Liver (tissue), 9 donors: Measurements from ENCODE around the gene PWWP2A. TPM values are rescaled to one million over a fixed set of nuclear protein-coding genes. Genes with fewer than 3 reads are reported as not detected.

Source experiments
- DNase-seq: peaks from one replicate; pipeline ENCODE4 v3.0.0-alpha.2; 2017; ENCODE audit warnings: low spot score
- H3K27ac ChIP-seq, 2 donors: one replicate each; pipeline ENCODE4 v1.7.0; 2013; ENCODE audit warnings: inconsistent platforms in 2 of 2, low read length in 2 of 2, control low read depth in 1 of 2, low read depth in 1 of 2, mild to moderate bottlenecking in 1 of 2
- H3K27me3 ChIP-seq, 4 donors: one replicate each; pipeline versions ENCODE4 v1.6.1 to v1.7.0; 2013; ENCODE audit warnings: low read length in 3 of 4, inconsistent platforms in 1 of 4, mild to moderate bottlenecking in 1 of 4, moderate library complexity in 1 of 4; ENCODE audit not compliant: control insufficient read depth in 4 of 4, insufficient read depth in 4 of 4
- H3K36me3 ChIP-seq, 4 donors: one replicate each; pipeline versions ENCODE4 v1.6.1 to v1.7.0; 2013; ENCODE audit warnings: low read length in 3 of 4, mild to moderate bottlenecking in 3 of 4, low read depth in 1 of 4, moderate library complexity in 1 of 4; ENCODE audit not compliant: control insufficient read depth in 4 of 4, insufficient read depth in 3 of 4
- H3K4me1 ChIP-seq, 4 donors: one replicate each; pipeline versions ENCODE4 v1.6.1 to v1.7.0; 2013; ENCODE audit warnings: low read length in 3 of 4, mild to moderate bottlenecking in 3 of 4, moderate library complexity in 1 of 4; ENCODE audit not compliant: control insufficient read depth in 4 of 4, insufficient read depth in 4 of 4
- H3K4me3 ChIP-seq, 3 donors: one replicate each; pipeline versions ENCODE4 v1.6.1 to v1.7.0; 2013; ENCODE audit warnings: low read length in 3 of 3, control low read depth in 1 of 3, low read depth in 1 of 3, mild to moderate bottlenecking in 1 of 3
- H3K9ac ChIP-seq, 2 donors: one replicate each; pipeline ENCODE4 v1.7.0; 2013; ENCODE audit warnings: low read length in 2 of 2, mild to moderate bottlenecking in 2 of 2, moderate library complexity in 2 of 2, control low read depth in 1 of 2, low read depth in 1 of 2
- H3K9me3 ChIP-seq, 4 donors: one replicate each; pipeline versions ENCODE4 v1.6.1 to v1.7.0; 2013; ENCODE audit warnings: low read length in 3 of 4; ENCODE audit not compliant: control insufficient read depth in 4 of 4
- EGR1 ChIP-seq, 2 donors: IDR thresholded peaks; 2 replicates each; pipeline ENCODE4 v1.6.1; 2016 to 2018; ENCODE audit warnings: antibody characterized with exemption in 2 of 2, low read depth in 2 of 2
- GABPA ChIP-seq, 2 donors: IDR thresholded peaks in 1 of 2; conservative IDR thresholded peaks in 1 of 2; 2 replicates each; pipeline ENCODE4 v1.6.1; 2016; ENCODE audit warnings: antibody characterized with exemption in 2 of 2, mild to moderate bottlenecking in 1 of 2, moderate library complexity in 1 of 2
- HNF4A ChIP-seq, 2 donors: conservative IDR thresholded peaks; 2 replicates each; pipeline ENCODE4 v1.6.1; 2016; ENCODE audit warnings: antibody characterized with exemption in 2 of 2, mild to moderate bottlenecking in 2 of 2
- HNF4G ChIP-seq: IDR thresholded peaks from 2 replicates; pipeline ENCODE4 v1.6.1; 2016; ENCODE audit warnings: antibody characterized with exemption
- MAX ChIP-seq: IDR thresholded peaks from 2 replicates; pipeline ENCODE4 v1.6.1; 2016; ENCODE audit warnings: antibody characterized with exemption
- NR2F2 ChIP-seq: IDR thresholded peaks from 2 replicates; pipeline ENCODE4 v1.6.1; 2016; ENCODE audit warnings: antibody characterized with exemption
- RAD21 ChIP-seq, 2 donors: IDR thresholded peaks; 2 replicates each; pipeline ENCODE4 v1.6.1; 2016; ENCODE audit warnings: antibody characterized with exemption in 2 of 2, mild to moderate bottlenecking in 2 of 2
- RXRA ChIP-seq, 2 donors: IDR thresholded peaks; 2 replicates each; pipeline ENCODE4 v1.6.1; 2017 to 2018; ENCODE audit warnings: antibody characterized with exemption in 2 of 2, mild to moderate bottlenecking in 1 of 2
- SP1 ChIP-seq: IDR thresholded peaks from 2 replicates; pipeline ENCODE4 v1.6.1; 2018; ENCODE audit warnings: antibody characterized with exemption, mild to moderate bottlenecking
- TAF1 ChIP-seq: conservative IDR thresholded peaks from 2 replicates; pipeline ENCODE4 v1.6.1; 2016; ENCODE audit warnings: antibody characterized with exemption, mild to moderate bottlenecking
- YY1 ChIP-seq: IDR thresholded peaks from 2 replicates; pipeline ENCODE4 v1.6.1; 2016; ENCODE audit warnings: antibody characterized with exemption, mild to moderate bottlenecking
- ZBTB33 ChIP-seq: IDR thresholded peaks from 2 replicates; pipeline ENCODE4 v1.6.1; 2016; ENCODE audit warnings: antibody characterized with exemption
- WGBS: extraction: QIAGEN DNeasy Blood & Tissue Kit; methylation state at CpG from one replicate; pipeline ENCODE4 v1.1.7; 2013; 5-methylcytosine and 5-hydroxymethylcytosine counted together
- polyA plus RNA-seq, 2 donors: library from polyadenylated mRNA; stranded (reverse) in 1 of 2; unstranded in 1 of 2; fragments of 200-250 nt in 1 of 2; fragments of >200 nt in 1 of 2; fragmentation: Nextera tagmentation in 1 of 2; extraction: Ambion mirVana in 1 of 2; gene quantifications; one replicate each; pipeline versions ENCODE4 v1.2.1 to v1.2.3, GENCODE V29; 2013 to 2015
- total RNA-seq, 2 donors: library from RNA; depleted of rRNA; stranded (reverse); fragments of >200 nt; gene quantifications; one replicate each; pipeline ENCODE4 v1.2.3, GENCODE V29; 2014
- TF ChIP-seq, protein P1 (sequence below): fragments of 150-350 bp; IDR thresholded peaks from 2 replicates; pipeline ENCODE4 v1.5.1; 2017; ENCODE audit warnings: improper control_type of control experiment, low read depth, low read length; ENCODE audit not compliant: missing input control
- TF ChIP-seq, protein P2 (sequence below): IDR thresholded peaks from 2 replicates; pipeline ENCODE4 v1.6.1; 2016; ENCODE audit warnings: antibody characterized with exemption, mild to moderate bottlenecking
- donor health status: healthy.
- donor health status: healthy.
- donor health status: healthy.
- donor health status: healthy.
- donor health status: healthy.

PWWP2A gene
- total and polyA plus RNA-seq, 4 donors = 4.8 to 14.6 (median 8.2) TPM

GRCh38 chr5:160108124-160108523 lies 11.1 kb downstream of the PWWP2A start:
- no peak overlapping the region for H3K27ac ChIP-seq
- WGBS = 97% methylated on average over 2 of the region's 2 CpGs
- no peak for DNase-seq
- no peak overlapping the region for H3K4me3 ChIP-seq
- H3K9me3 ChIP-seq = no peaks in the 10 kb centered on the region
- no peaks in the 10 kb centered on the region for H3K4me1 ChIP-seq
- TF ChIP-seq HNF4G = no peak
- TF ChIP-seq RXRA (IDR thresholded peaks at IDR 0.05) = no peak
- no peak for TF ChIP-seq TAF1
- peaks cover 6 to 10% (median 9%) of the 10 kb centered on the region in 4 donors for H3K36me3 ChIP-seq
- no peaks in the 10 kb centered on the region for H3K27me3 ChIP-seq
- H3K9ac ChIP-seq = no peak overlapping the region

- no peak overlapping the region for H3K9ac ChIP-seq
- DNase-seq = no peak
- no peak overlapping the region for H3K4me3 ChIP-seq
- TF ChIP-seq EGR1 (IDR thresholded peaks at IDR 0.05; ENCODE audit: low read depth in 2 of 2) (no peak), ZBTB33 (no peak), HNF4A (conservative IDR thresholded peaks at IDR 0.05) (no peak), NR2F2 (no peak), GABPA (IDR thresholded peaks at IDR 0.05 in 1 of 2, conservative IDR thresholded peaks at IDR 0.05 in 1 of 2) (no peak), RAD21 (IDR thresholded peaks at IDR 0.05) (no peak)
- TF ChIP-seq, protein P1, sequence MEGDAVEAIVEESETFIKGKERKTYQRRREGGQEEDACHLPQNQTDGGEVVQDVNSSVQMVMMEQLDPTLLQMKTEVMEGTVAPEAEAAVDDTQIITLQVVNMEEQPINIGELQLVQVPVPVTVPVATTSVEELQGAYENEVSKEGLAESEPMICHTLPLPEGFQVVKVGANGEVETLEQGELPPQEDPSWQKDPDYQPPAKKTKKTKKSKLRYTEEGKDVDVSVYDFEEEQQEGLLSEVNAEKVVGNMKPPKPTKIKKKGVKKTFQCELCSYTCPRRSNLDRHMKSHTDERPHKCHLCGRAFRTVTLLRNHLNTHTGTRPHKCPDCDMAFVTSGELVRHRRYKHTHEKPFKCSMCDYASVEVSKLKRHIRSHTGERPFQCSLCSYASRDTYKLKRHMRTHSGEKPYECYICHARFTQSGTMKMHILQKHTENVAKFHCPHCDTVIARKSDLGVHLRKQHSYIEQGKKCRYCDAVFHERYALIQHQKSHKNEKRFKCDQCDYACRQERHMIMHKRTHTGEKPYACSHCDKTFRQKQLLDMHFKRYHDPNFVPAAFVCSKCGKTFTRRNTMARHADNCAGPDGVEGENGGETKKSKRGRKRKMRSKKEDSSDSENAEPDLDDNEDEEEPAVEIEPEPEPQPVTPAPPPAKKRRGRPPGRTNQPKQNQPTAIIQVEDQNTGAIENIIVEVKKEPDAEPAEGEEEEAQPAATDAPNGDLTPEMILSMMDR = no peak
- no peaks in the 10 kb centered on the region for H3K9me3 ChIP-seq
- H3K27ac ChIP-seq = no peak overlapping the region
- no peaks in the 10 kb centered on the region for H3K27me3 ChIP-seq
- H3K4me1 ChIP-seq = no peaks in the 10 kb centered on the region
- H3K36me3 ChIP-seq = peaks cover 2 to 5% (median 3%) of the 10 kb centered on the region in 4 donors
- WGBS = 87% methylated on average over 4 of the region's 4 CpGs
Measured at GRCh38 chr5:160105686-160106360, 13.4 kb downstream of the PWWP2A start.

- H3K9ac ChIP-seq = no peak overlapping the region
- TF ChIP-seq ZBTB33 (no peak), HNF4G (no peak), SP1 (no peak), MAX (no peak), YY1 (no peak), NR2F2 (no peak), RXRA (IDR thresholded peaks at IDR 0.05) (no peak), TAF1 (no peak)
- TF ChIP-seq, protein P2, sequence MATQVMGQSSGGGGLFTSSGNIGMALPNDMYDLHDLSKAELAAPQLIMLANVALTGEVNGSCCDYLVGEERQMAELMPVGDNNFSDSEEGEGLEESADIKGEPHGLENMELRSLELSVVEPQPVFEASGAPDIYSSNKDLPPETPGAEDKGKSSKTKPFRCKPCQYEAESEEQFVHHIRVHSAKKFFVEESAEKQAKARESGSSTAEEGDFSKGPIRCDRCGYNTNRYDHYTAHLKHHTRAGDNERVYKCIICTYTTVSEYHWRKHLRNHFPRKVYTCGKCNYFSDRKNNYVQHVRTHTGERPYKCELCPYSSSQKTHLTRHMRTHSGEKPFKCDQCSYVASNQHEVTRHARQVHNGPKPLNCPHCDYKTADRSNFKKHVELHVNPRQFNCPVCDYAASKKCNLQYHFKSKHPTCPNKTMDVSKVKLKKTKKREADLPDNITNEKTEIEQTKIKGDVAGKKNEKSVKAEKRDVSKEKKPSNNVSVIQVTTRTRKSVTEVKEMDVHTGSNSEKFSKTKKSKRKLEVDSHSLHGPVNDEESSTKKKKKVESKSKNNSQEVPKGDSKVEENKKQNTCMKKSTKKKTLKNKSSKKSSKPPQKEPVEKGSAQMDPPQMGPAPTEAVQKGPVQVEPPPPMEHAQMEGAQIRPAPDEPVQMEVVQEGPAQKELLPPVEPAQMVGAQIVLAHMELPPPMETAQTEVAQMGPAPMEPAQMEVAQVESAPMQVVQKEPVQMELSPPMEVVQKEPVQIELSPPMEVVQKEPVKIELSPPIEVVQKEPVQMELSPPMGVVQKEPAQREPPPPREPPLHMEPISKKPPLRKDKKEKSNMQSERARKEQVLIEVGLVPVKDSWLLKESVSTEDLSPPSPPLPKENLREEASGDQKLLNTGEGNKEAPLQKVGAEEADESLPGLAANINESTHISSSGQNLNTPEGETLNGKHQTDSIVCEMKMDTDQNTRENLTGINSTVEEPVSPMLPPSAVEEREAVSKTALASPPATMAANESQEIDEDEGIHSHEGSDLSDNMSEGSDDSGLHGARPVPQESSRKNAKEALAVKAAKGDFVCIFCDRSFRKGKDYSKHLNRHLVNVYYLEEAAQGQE = no peak
- TF ChIP-seq, protein P1 = no peak
- no peaks in the 10 kb centered on the region for H3K9me3 ChIP-seq
- H3K4me1 ChIP-seq = no peaks in the 10 kb centered on the region
- peaks cover 5 to 12% (median 8%) of the 10 kb centered on the region in 4 donors for H3K36me3 ChIP-seq
- no peaks in the 10 kb centered on the region for H3K27me3 ChIP-seq
- H3K27ac ChIP-seq = no peak overlapping the region
- DNase-seq = no peak
- 88% methylated on average over 4 of the region's 4 CpGs for WGBS
- no peak overlapping the region for H3K4me3 ChIP-seq
Measured at GRCh38 chr5:160097991-160098390, 21.3 kb downstream of the PWWP2A start.
